Measurements from ENCODE around the gene ICAM4.
A peak's percentile ranks its signal among the peaks of the same experiment; 100 is the strongest.
"Not testable (repeated sequence)": the region's sequence is repeated elsewhere in the genome, so short reads cannot be mapped to it uniquely, and the experiment has no call there.

The ICAM4 gene

GRCh38 chr19:10332965-10333757, 46.4 kb downstream of the ICAM4 start, which contains the start of gene RAVER1:
TSS of gene RAVER1 (minus strand) at chr19:10333529. CDS start at chr19:10333507, 22 bp downstream.
- peak within 1 kb of the TSS; percentile 87 for H3K4me3 ChIP-seq (ENCODE audit: insufficient read depth, low read depth, low read length, poor library complexity, severe bottlenecking)
- no peaks in the 10 kb centered on the region for H3K27me3 ChIP-seq (replicated peaks; ENCODE audit: control insufficient read depth, insufficient read depth, low read length, poor library complexity, severe bottlenecking)
- peaks cover 21% of the 10 kb centered on the region for H3K4me1 ChIP-seq (ENCODE audit: control insufficient read depth, insufficient read depth, low read length, poor library complexity, severe bottlenecking)

GRCh38 chr19:10333758-10334587, 47.2 kb downstream of the ICAM4 start:
- peaks cover 37% of the 10 kb centered on the region for H3K36me3 ChIP-seq (ENCODE audit: control insufficient read depth, insufficient read depth, low read length)
- no peaks in the 10 kb centered on the region for H3K9me3 ChIP-seq (ENCODE audit: control insufficient read depth, low read length)
- H3K4me1 ChIP-seq (ENCODE audit: control insufficient read depth, insufficient read depth, low read length, poor library complexity, severe bottlenecking) = peaks cover 29% of the 10 kb centered on the region
- H3K27ac ChIP-seq (ENCODE audit: insufficient read depth, low read length, poor library complexity, severe bottlenecking) = peak overlapping the region; percentile 92
- H3K4me3 ChIP-seq (ENCODE audit: insufficient read depth, low read depth, low read length, poor library complexity, severe bottlenecking) = peak overlapping the region; percentile 87
- H3K27me3 ChIP-seq (replicated peaks; ENCODE audit: control insufficient read depth, insufficient read depth, low read length, poor library complexity, severe bottlenecking) = no peaks in the 10 kb centered on the region
- no peak for DNase-seq

More at GRCh38 chr19:10332965-10333757, 46.4 kb downstream of the ICAM4 start, which contains the start of gene RAVER1:
- DNase-seq = peak; percentile 95 to 96 (median 96)
- no peaks in the 10 kb centered on the region for H3K9me3 ChIP-seq (ENCODE audit: control insufficient read depth, low read length)
- peaks cover 46% of the 10 kb centered on the region for H3K36me3 ChIP-seq (ENCODE audit: control insufficient read depth, insufficient read depth, low read length)
- peak within 1 kb of the TSS; percentile 92 for H3K27ac ChIP-seq (ENCODE audit: insufficient read depth, low read length, poor library complexity, severe bottlenecking)

GRCh38 chr19:10334588-10335351, 48.0 kb downstream of the ICAM4 start:
- no peaks in the 10 kb centered on the region for H3K9me3 ChIP-seq (ENCODE audit: control insufficient read depth, low read length)
- peaks cover 35% of the 10 kb centered on the region for H3K4me1 ChIP-seq (ENCODE audit: control insufficient read depth, insufficient read depth, low read length, poor library complexity, severe bottlenecking)
- H3K27ac ChIP-seq (ENCODE audit: insufficient read depth, low read length, poor library complexity, severe bottlenecking) = no peak overlapping the region
- DNase-seq = peak in 1 of 3 donors; percentile 17
- no peaks in the 10 kb centered on the region for H3K27me3 ChIP-seq (replicated peaks; ENCODE audit: control insufficient read depth, insufficient read depth, low read length, poor library complexity, severe bottlenecking)
- peaks cover 29% of the 10 kb centered on the region for H3K36me3 ChIP-seq (ENCODE audit: control insufficient read depth, insufficient read depth, low read length)
- no peak overlapping the region for H3K4me3 ChIP-seq (ENCODE audit: insufficient read depth, low read depth, low read length, poor library complexity, severe bottlenecking)

- Histone ChIP-seq H3K27me3 (replicated peaks; ENCODE audit: control insufficient read depth, insufficient read depth, low read length, poor library complexity, severe bottlenecking) (no peaks in the 10 kb centered on the region), H3K9me3 (ENCODE audit: control insufficient read depth, low read length) (no peaks in the 10 kb centered on the region), H3K4me1 (ENCODE audit: control insufficient read depth, insufficient read depth, low read length, poor library complexity, severe bottlenecking) (peaks cover 39% of the 10 kb centered on the region), H3K27ac (ENCODE audit: insufficient read depth, low read length, poor library complexity, severe bottlenecking) (no peak overlapping the region), H3K36me3 (ENCODE audit: control insufficient read depth, insufficient read depth, low read length) (peaks cover 22% of the 10 kb centered on the region), H3K4me3 (ENCODE audit: insufficient read depth, low read depth, low read length, poor library complexity, severe bottlenecking) (no peak overlapping the region)
- no peak for DNase-seq
These were observed 48.7 kb downstream of the ICAM4 start for GRCh38 chr19:10335352-10335985.

- not testable (repeated sequence) for H3K9me3 ChIP-seq (ENCODE audit: control insufficient read depth, low read length); H3K4me3 ChIP-seq (ENCODE audit: insufficient read depth, low read depth, low read length, poor library complexity, severe bottlenecking); H3K27me3 ChIP-seq (replicated peaks; ENCODE audit: control insufficient read depth, insufficient read depth, low read length, poor library complexity, severe bottlenecking); H3K27ac ChIP-seq (ENCODE audit: insufficient read depth, low read length, poor library complexity, severe bottlenecking); DNase-seq
- Histone ChIP-seq H3K4me1 (ENCODE audit: control insufficient read depth, insufficient read depth, low read length, poor library complexity, severe bottlenecking) (peaks cover 39% of the 10 kb centered on the region), H3K36me3 (ENCODE audit: control insufficient read depth, insufficient read depth, low read length) (peaks cover 20% of the 10 kb centered on the region)
These were observed 50.0 kb downstream of the ICAM4 start for GRCh38 chr19:10336725-10337124.
